BLaER1 treated with 17β-estradiol and CSF1 and Interleukin-3, amounts not matched to agents 10 nM and 100 nM (cell line): ENCODE measurements around the gene LEKR1.
"Not testable (repeated sequence)": the region's sequence is repeated elsewhere in the genome, so short reads cannot be mapped to it uniquely, and the experiment has no call there.

Experiments used
- H3K27ac ChIP-seq, 11 experiments: shearing (Covaris generic); formaldehyde crosslinking; 2 replicates each; pipeline ENCODE4 v1.8.1; 2022
- H3K27me3 ChIP-seq, 11 experiments: shearing (Covaris generic); formaldehyde crosslinking; 2 replicates each; pipeline ENCODE4 v1.8.1; 2022
- H3K36me3 ChIP-seq, 11 experiments: shearing (Covaris generic); formaldehyde crosslinking; 2 replicates each; pipeline ENCODE4 v1.8.1; 2022
- H3K4me1 ChIP-seq, 10 experiments: shearing (Covaris generic); formaldehyde crosslinking; 2 replicates each; pipeline ENCODE4 v1.8.1; 2022
- H3K4me2 ChIP-seq, 11 experiments: shearing (Covaris generic); formaldehyde crosslinking; 2 replicates each; pipeline ENCODE4 v1.8.1; 2022
- H3K4me3 ChIP-seq, 10 experiments: shearing (Covaris generic); formaldehyde crosslinking; 2 replicates each; pipeline ENCODE4 v1.8.1; 2022
- H3K9ac ChIP-seq, 11 experiments: shearing (Covaris generic); formaldehyde crosslinking; 2 replicates each; pipeline ENCODE4 v1.8.1; 2022
- H3K9me3 ChIP-seq, 11 experiments: shearing (Covaris generic); formaldehyde crosslinking; replicated peaks in 1 of 11; 2 replicates each; pipeline ENCODE4 v1.8.1; 2022
- H4K20me1 ChIP-seq, 11 experiments: shearing (Covaris generic); formaldehyde crosslinking; 2 replicates each; pipeline ENCODE4 v1.8.1; 2022
- Cebpa-rat ChIP-seq, 11 experiments: shearing (Covaris generic); IDR thresholded peaks; 2 replicates each; pipeline ENCODE4 v1.8.1; 2022

LEKR1 gene

DNA sequence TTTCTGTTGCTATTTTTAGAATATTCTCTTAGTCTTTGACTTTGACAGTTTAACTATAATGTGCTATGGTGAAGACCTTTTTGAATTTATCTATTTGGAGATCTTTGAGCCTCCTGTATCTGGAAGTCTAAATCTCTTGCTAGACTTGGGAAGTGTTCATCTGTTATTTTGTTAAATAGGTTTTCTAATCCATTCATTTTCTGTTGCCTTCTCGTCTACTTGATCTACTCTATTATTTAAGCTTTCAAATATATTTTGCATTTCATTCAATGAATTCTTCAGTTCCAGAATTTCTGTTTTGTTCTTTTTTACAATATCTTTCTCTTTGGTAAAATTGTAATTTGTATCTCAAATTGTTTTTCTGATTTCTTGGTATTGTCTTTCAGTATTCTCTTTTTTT, 47.8 kb downstream of the LEKR1 start:
- Histone ChIP-seq H4K20me1 (no peaks in the 10 kb centered on the region), H3K9ac (no peak overlapping the region), H3K27ac (no peak overlapping the region), H3K4me3 (no peak overlapping the region), H3K36me3 (no peaks in the 10 kb centered on the region), H3K4me2 (no peak overlapping the region), H3K27me3 (no peaks in the 10 kb centered on the region), H3K9me3 (peaks cover 46 to 66% (median 54%) of the 10 kb centered on the region in 11 experiments), H3K4me1 (no peaks in the 10 kb centered on the region)
- TF ChIP-seq Cebpa-rat (IDR thresholded peaks at IDR 0.05): no peak

DNA sequence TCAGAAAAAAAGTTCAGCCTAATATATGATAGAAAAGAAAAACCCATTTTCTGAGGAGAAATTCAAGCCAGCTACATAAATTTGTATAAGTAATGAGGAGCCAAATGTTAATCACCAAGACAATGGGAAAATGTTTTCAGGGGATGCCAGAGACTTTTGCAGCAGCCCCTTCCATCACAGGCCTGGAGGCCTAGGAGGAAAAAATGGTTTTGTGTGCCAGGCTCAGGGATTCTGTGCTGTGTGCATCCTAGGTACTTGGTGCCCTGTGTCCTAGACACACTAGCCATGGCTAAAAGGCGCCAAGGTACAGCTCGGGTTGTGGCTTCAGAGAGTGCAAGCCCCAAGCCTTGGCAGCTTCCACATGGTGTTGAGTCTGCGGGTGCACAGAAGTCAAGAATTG, 53.3 kb downstream of the LEKR1 start:
- not testable (repeated sequence) for H3K36me3 ChIP-seq, H3K27ac ChIP-seq, H3K27me3 ChIP-seq, H3K4me1 ChIP-seq, H4K20me1 ChIP-seq, H3K4me2 ChIP-seq, H3K9ac ChIP-seq
- Histone ChIP-seq H3K9me3 (peaks cover 46 to 71% (median 60%) of the 10 kb centered on the region in 11 experiments), H3K4me3 (peak overlapping the region in 1 of 10 experiments; percentile 18; a peak in 1 of 20 replicates)

DNA sequence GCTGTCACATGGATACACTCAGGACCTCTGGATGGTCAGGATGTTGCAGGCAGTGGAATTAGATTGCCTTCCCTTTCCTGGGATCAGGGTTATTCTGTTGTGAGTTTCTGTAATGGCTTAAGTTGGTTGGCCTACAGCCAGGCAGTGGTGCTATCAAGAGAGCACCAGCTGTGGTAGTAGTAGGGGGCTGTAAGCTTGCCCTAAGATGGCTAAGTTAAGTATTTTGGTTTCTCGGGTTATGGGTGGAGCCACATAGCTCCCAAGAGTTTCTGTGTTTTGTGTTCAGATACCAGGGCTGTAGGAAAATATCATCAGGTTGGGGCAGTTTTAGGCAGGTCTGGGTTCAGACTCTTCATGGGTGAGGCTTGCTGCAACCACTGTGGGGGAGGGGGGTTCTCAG, 59.6 kb downstream of the LEKR1 start:
- H3K4me3 ChIP-seq: no peak overlapping the region
- no peaks in the 10 kb centered on the region for H4K20me1 ChIP-seq
- H3K36me3 ChIP-seq: no peaks in the 10 kb centered on the region
- no peaks in the 10 kb centered on the region for H3K27me3 ChIP-seq
- no peak overlapping the region for H3K4me2 ChIP-seq
- peaks cover 0 to 4% (median 0%) of the 10 kb centered on the region in 10 experiments; a peak in 2 of 20 replicates for H3K4me1 ChIP-seq
- TF ChIP-seq Cebpa-rat (IDR thresholded peaks at IDR 0.05): no peak
- H3K27ac ChIP-seq: no peak overlapping the region
- no peak overlapping the region for H3K9ac ChIP-seq
- peaks cover 0 to 33% (median 12%) of the 10 kb centered on the region in 11 experiments; a peak in 11 of 22 replicates for H3K9me3 ChIP-seq

DNA sequence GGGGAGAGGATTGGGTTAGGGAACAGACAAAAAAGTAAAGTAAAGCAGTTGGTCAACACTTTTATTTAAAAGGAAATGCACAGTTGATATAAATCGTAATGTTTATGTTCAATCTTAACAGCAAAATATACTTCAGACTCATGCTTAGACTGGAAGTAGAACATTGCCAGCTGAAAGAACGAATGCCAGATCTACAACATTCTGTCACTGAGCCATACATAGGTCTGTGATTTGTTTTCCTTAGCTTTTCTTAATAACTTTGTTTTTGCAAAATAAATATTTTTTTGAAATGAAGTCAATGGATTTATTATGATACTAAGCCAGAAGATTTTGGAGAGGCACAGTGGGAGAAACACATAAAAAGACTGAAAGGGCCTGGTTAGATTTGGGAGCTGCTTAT, 62.0 kb downstream of the LEKR1 start:
- Histone ChIP-seq H3K9me3 (peaks cover 0 to 32% (median 12%) of the 10 kb centered on the region in 11 experiments; a peak in 11 of 22 replicates), H3K4me2 (no peak overlapping the region), H4K20me1 (no peaks in the 10 kb centered on the region), H3K4me3 (no peak overlapping the region), H3K27me3 (no peaks in the 10 kb centered on the region), H3K36me3 (no peaks in the 10 kb centered on the region), H3K9ac (no peak overlapping the region), H3K27ac (no peak overlapping the region), H3K4me1 (peaks cover 0 to 4% (median 0%) of the 10 kb centered on the region in 10 experiments; a peak in 2 of 20 replicates)
- TF ChIP-seq Cebpa-rat (IDR thresholded peaks at IDR 0.05): no peak

DNA sequence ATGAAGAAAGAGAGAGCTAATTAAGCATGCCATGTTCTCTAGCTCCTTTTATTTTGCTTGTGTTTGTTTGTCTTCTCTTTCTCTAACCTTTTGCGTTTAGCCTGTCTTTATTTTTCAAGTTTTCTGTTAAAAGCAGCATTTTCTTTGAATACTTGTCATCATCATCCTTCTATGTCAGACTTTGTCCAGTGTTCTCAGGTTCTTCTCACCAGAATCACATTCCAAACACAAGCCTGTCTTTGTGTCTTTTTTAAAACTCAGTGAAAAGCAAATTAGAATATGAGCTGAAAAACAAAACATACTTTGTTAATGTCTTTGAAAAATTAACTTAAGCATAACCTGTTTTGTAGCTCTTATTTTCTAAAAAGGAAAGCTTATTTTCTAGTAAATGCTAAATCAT, 62.4 kb downstream of the LEKR1 start:
- Histone ChIP-seq H3K27me3 (no peaks in the 10 kb centered on the region), H3K9me3 (peaks cover 0 to 28% (median 10%) of the 10 kb centered on the region in 11 experiments; a peak in 11 of 22 replicates), H3K9ac (no peak overlapping the region), H3K36me3 (no peaks in the 10 kb centered on the region), H4K20me1 (no peaks in the 10 kb centered on the region), H3K4me3 (no peak overlapping the region), H3K4me1 (peaks cover 0 to 4% (median 0%) of the 10 kb centered on the region in 10 experiments; a peak in 2 of 20 replicates), H3K27ac (no peak overlapping the region), H3K4me2 (no peak overlapping the region)
- TF ChIP-seq Cebpa-rat (IDR thresholded peaks at IDR 0.05): no peak

DNA sequence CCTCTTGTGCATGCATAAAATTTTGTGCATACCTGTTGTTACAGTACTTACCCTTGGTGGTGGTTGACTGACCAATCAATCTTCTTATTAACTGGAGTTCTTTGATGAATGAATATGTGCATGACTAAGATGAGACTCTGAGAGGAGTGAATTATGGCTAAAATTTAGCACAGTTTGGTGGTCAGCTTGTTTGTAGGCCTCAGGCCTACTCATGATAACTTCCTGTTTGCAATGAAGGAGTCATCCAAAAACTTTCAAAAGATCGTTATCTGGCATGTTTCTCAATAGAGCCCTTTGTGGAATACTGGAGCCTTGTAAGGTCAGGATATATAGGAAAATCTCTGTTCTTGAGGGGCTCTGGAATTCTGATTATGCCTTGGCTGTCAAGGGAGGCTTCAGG, 66.5 kb downstream of the LEKR1 start:
- H3K9ac ChIP-seq: no peak overlapping the region
- H3K36me3 ChIP-seq: no peaks in the 10 kb centered on the region
- TF ChIP-seq Cebpa-rat (IDR thresholded peaks at IDR 0.05): no peak
- no peak overlapping the region for H3K4me3 ChIP-seq
- H3K4me1 ChIP-seq: no peaks in the 10 kb centered on the region
- H3K27me3 ChIP-seq: no peaks in the 10 kb centered on the region
- H4K20me1 ChIP-seq: no peaks in the 10 kb centered on the region
- peaks cover 0 to 8% (median 5%) of the 10 kb centered on the region in 11 experiments; a peak in 7 of 22 replicates for H3K9me3 ChIP-seq
- H3K4me2 ChIP-seq: no peak overlapping the region
- no peak overlapping the region for H3K27ac ChIP-seq

DNA sequence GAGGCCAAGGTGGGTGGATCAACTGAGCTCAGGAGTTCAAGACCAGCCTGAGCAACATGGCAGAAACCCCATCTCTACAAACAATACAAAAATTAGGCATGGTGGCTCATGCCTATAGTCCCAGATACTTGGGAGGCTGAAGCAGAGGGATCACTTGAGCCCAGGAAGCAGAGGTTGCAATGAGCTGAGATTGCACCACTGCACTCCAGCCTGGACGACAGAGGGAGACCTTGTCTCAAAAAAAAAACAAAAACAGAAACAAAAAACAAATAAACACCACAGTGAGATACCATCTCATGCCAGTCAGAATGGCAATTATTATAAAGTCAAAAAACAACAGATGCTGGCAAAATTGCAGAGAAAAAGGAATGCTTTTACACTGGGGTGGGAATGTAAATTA, 69.2 kb downstream of the LEKR1 start:
- not testable (repeated sequence) for H3K4me2 ChIP-seq, H3K9me3 ChIP-seq, H3K4me1 ChIP-seq, H3K9ac ChIP-seq, H3K4me3 ChIP-seq, H3K27ac ChIP-seq, H4K20me1 ChIP-seq, H3K36me3 ChIP-seq, H3K27me3 ChIP-seq

DNA sequence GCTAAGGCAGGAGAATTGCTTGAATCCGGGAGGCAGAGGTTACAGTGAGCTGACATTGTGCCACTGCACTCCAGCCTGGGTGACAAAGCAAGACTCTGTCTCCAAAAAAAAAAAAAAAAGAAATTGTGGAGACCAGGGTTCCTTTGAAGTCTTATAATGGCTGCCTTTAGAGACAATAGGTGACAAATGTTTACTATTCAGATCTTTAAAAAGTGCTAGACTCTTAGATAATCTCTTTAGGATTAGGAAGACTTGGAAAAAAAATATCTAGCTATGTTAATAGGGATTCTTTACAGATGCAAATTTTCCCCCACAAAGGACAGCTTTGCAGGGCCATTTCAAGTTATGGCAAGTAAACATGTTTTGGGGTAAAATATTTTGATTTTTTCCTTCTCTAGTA, 71.7 kb downstream of the LEKR1 start:
- not testable (repeated sequence) for H3K4me1 ChIP-seq, H3K4me3 ChIP-seq, H3K9me3 ChIP-seq, H3K4me2 ChIP-seq, H3K27me3 ChIP-seq, H3K27ac ChIP-seq, H3K36me3 ChIP-seq, H4K20me1 ChIP-seq, H3K9ac ChIP-seq

DNA sequence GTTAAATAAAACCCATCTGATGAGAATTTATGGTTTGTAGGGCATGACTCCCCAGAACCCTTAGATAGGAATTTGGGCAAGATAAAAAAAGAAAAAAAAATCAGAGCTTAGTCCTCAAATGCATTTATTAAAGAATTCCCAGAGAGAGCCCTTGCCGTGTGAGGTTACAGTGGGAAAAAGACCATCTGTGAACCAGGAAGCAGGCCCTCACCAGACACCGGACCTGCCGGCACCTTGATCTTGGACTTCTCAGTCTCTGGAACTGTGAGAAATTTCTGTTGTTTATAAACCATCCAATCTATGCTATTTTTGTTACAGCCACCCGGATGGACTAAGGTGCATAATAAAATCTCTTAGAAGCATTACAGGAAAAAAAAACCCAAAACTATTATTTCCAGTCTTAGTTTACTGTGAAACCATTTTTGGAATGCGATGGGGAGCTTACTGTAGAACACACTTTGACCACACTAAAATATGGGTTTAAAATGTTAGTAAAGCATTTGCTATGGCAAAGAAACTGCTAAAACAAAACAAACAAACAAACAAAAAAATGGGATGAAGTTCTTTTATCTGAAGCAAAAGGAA, 72.2 kb downstream of the LEKR1 start:
- TF ChIP-seq Cebpa-rat (IDR thresholded peaks at IDR 0.05): no peak
- no peaks in the 10 kb centered on the region for H3K36me3 ChIP-seq
- H3K4me1 ChIP-seq: no peaks in the 10 kb centered on the region
- no peaks in the 10 kb centered on the region for H4K20me1 ChIP-seq
- no peak overlapping the region for H3K9ac ChIP-seq
- H3K4me2 ChIP-seq: no peak overlapping the region
- no peaks in the 10 kb centered on the region for H3K27me3 ChIP-seq
- no peak overlapping the region for H3K4me3 ChIP-seq
- no peak overlapping the region for H3K27ac ChIP-seq
- peaks cover 0 to 8% (median 5%) of the 10 kb centered on the region in 11 experiments; a peak in 7 of 22 replicates for H3K9me3 ChIP-seq

DNA sequence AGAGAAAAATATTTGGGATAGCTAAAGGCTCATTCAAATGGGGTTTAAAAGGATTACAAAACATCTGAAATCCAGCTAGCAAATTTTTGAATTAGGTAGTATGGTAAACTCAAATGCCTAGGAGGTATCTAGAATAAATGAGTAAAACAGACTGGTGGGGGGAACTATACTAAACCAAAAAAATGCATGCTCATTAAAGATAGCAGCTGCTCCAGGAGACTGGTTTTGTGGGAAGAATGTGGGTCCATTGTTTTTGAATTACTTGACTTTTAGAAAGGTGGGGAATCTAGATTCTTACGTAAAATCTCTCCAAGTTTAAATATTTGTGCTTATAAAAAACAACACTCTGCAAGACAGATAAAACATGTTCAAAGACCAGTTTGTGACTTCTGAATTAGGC, 73.8 kb downstream of the LEKR1 start:
- no peak overlapping the region for H3K4me2 ChIP-seq
- no peak overlapping the region for H3K4me3 ChIP-seq
- no peaks in the 10 kb centered on the region for H3K4me1 ChIP-seq
- no peak overlapping the region for H3K27ac ChIP-seq
- H4K20me1 ChIP-seq: no peaks in the 10 kb centered on the region
- no peaks in the 10 kb centered on the region; a peak in 1 of 22 replicates for H3K9me3 ChIP-seq
- TF ChIP-seq Cebpa-rat (IDR thresholded peaks at IDR 0.05): no peak
- H3K36me3 ChIP-seq: no peaks in the 10 kb centered on the region
- H3K9ac ChIP-seq: no peak overlapping the region
- no peaks in the 10 kb centered on the region for H3K27me3 ChIP-seq
